Osteoblast (primary cell): Measurements from ENCODE around the gene MYO1A. TPM values are rescaled to one million over a fixed set of nuclear protein-coding genes. Genes with fewer than 3 reads are reported as not detected.

ENCODE experiments used
- DNase-seq: peaks from one replicate; pipeline ENCODE4 v3.0.0; 2011; ENCODE audit warnings: low spot score, mixed read lengths; ENCODE audit not compliant: insufficient read length; ENCODE audit errors: missing footprints
- H2AFZ ChIP-seq: 2 replicates; pipeline ENCODE4 v1.6.0; 2011; ENCODE audit warnings: mild to moderate bottlenecking, low read length
- H3K27ac ChIP-seq: 2 replicates; pipeline ENCODE4 v1.5.1; 2011; ENCODE audit warnings: mild to moderate bottlenecking, low read depth, low read length, moderate library complexity
- H3K27me3 ChIP-seq: 2 replicates; pipeline ENCODE4 v1.6.0; 2012; ENCODE audit warnings: mild to moderate bottlenecking, control low read depth, inconsistent platforms, low read length, moderate library complexity; ENCODE audit not compliant: insufficient read depth
- H3K36me3 ChIP-seq: 2 replicates; pipeline ENCODE4 v1.5.1; 2011; ENCODE audit warnings: mild to moderate bottlenecking, low read length, control low read depth, moderate library complexity; ENCODE audit not compliant: insufficient read depth
- H3K4me1 ChIP-seq: 2 replicates; pipeline ENCODE4 v1.5.1; 2011; ENCODE audit warnings: mild to moderate bottlenecking, low read length, control low read depth, moderate library complexity; ENCODE audit not compliant: insufficient read depth
- H3K4me2 ChIP-seq: 2 replicates; pipeline ENCODE4 v1.6.0; 2011; ENCODE audit warnings: mild to moderate bottlenecking, low read length; ENCODE audit not compliant: insufficient read depth
- H3K4me3 ChIP-seq: fragments of 200-600 bp; sonication (generic); 3 replicates; pipeline ENCODE4 v1.5.1; 2012; ENCODE audit warnings: mild to moderate bottlenecking, low read length, inconsistent platforms; ENCODE audit not compliant: insufficient read depth
- H3K79me2 ChIP-seq: 2 replicates; pipeline ENCODE4 v1.6.0; 2012; ENCODE audit warnings: mild to moderate bottlenecking, low read length, control low read depth, inconsistent platforms; ENCODE audit not compliant: insufficient read depth
- H3K9me3 ChIP-seq: 2 replicates; pipeline ENCODE4 v1.5.1; 2011; ENCODE audit warnings: low read depth, low read length, control low read depth
- H4K20me1 ChIP-seq: 2 replicates; pipeline ENCODE4 v1.6.0; 2012; ENCODE audit warnings: mild to moderate bottlenecking, low read length, control low read depth; ENCODE audit not compliant: insufficient read depth
- CTCF ChIP-seq: IDR thresholded peaks from 2 replicates; pipeline ENCODE4 v1.5.1; 2011; ENCODE audit warnings: mild to moderate bottlenecking, low read depth, low read length, moderate library complexity; ENCODE audit errors: extremely low read depth
- total RNA-seq: library from RNA; depleted of rRNA; stranded (reverse); fragments of >200 nt; gene quantifications from 2 replicates; pipeline ENCODE4 v1.2.3, GENCODE V29; 2012

The MYO1A gene
- total RNA-seq, 1 donor: not detected

GRCh38 chr12:57000393-57000792 lies 49.5 kb downstream of the MYO1A start:
- Histone ChIP-seq H3K27ac (no peak overlapping the region), H3K4me3 (no peak overlapping the region), H3K27me3 (no peaks in the 10 kb centered on the region), H3K36me3 (peaks cover 26% of the 10 kb centered on the region), H3K79me2 (peaks cover 45% of the 10 kb centered on the region), H3K4me2 (no peak overlapping the region), H4K20me1 (peaks cover 49% of the 10 kb centered on the region), H3K4me1 (peaks cover 19% of the 10 kb centered on the region), H3K9me3 (no peaks in the 10 kb centered on the region), H2AFZ (no peak overlapping the region)
- no peak for TF ChIP-seq CTCF
- peak; percentile 84 for DNase-seq

- Histone ChIP-seq H3K27ac (no peak overlapping the region), H3K4me1 (peaks cover 14% of the 10 kb centered on the region), H3K4me2 (no peak overlapping the region), H3K9me3 (no peaks in the 10 kb centered on the region), H3K36me3 (peaks cover 26% of the 10 kb centered on the region), H3K79me2 (peaks cover 36% of the 10 kb centered on the region), H3K27me3 (no peaks in the 10 kb centered on the region), H4K20me1 (peaks cover 49% of the 10 kb centered on the region), H3K4me3 (no peak overlapping the region), H2AFZ (no peak overlapping the region)
- no peak for TF ChIP-seq CTCF
- DNase-seq: peak; percentile 87
Observed at GRCh38 chr12:56999456-56999855, 50.5 kb downstream of the MYO1A start.

- Histone ChIP-seq H3K4me3 (no peak overlapping the region), H3K36me3 (peaks cover 22% of the 10 kb centered on the region), H3K4me1 (peaks cover 14% of the 10 kb centered on the region), H3K4me2 (no peak overlapping the region), H2AFZ (no peak overlapping the region), H3K79me2 (peaks cover 31% of the 10 kb centered on the region), H3K27ac (no peak overlapping the region), H4K20me1 (peaks cover 49% of the 10 kb centered on the region), H3K9me3 (no peaks in the 10 kb centered on the region), H3K27me3 (no peaks in the 10 kb centered on the region)
- no peak for TF ChIP-seq CTCF
- DNase-seq: no peak
Observed at GRCh38 chr12:56998981-56999380, 50.9 kb downstream of the MYO1A start.

- H4K20me1 ChIP-seq: peaks cover 49% of the 10 kb centered on the region
- TF ChIP-seq CTCF: no peak
- H3K4me2 ChIP-seq: no peak overlapping the region
Observed at GRCh38 chr12:56998316-56998715, 51.6 kb downstream of the MYO1A start.

More at GRCh38 chr12:56998316-56998715, 51.6 kb downstream of the MYO1A start:
- Histone ChIP-seq H3K79me2 (peaks cover 24% of the 10 kb centered on the region), H2AFZ (no peak overlapping the region), H3K36me3 (peaks cover 16% of the 10 kb centered on the region), H3K9me3 (no peaks in the 10 kb centered on the region), H3K4me3 (no peak overlapping the region), H3K27me3 (no peaks in the 10 kb centered on the region), H3K27ac (no peak overlapping the region), H3K4me1 (peaks cover 14% of the 10 kb centered on the region)
- DNase-seq: no peak
